8988T (cell line): ENCODE data around the gene CREBBP.
"Not testable (repeated sequence)": the region's sequence is repeated elsewhere in the genome, so short reads cannot be mapped to it uniquely, and the experiment has no call there.

Experiments used
- DNase-seq: peaks from one replicate; pipeline ENCODE4 v3.0.0; 2011

The CREBBP gene

GRCh38 chr16:3731126-3731935, 149.2 kb downstream of the CREBBP start:
- DNase-seq: no peak

GRCh38 chr16:3730161-3731125, 150.1 kb downstream of the CREBBP start:
- no peak for DNase-seq

GRCh38 chr16:3729161-3730112, 151.1 kb downstream of the CREBBP start:
- no peak for DNase-seq

- no peak for DNase-seq
Observed at GRCh38 chr16:3728424-3729160, 151.9 kb downstream of the CREBBP start.

GRCh38 chr16:3727806-3728381, 152.6 kb downstream of the CREBBP start:
- no peak for DNase-seq

- DNase-seq: no peak
Observed at GRCh38 chr16:3726021-3726687, 154.4 kb downstream of the CREBBP start.

GRCh38 chr16:3725276-3725675, 155.2 kb downstream of the CREBBP start:
- no peak for DNase-seq

- no peak for DNase-seq
Observed at GRCh38 chr16:3722508-3722907, 158.0 kb downstream of the CREBBP start.

- DNase-seq: no peak
Observed at GRCh38 chr16:3720418-3720817, 160.1 kb downstream of the CREBBP start.

GRCh38 chr16:3718628-3719027, 161.9 kb downstream of the CREBBP start:
- no peak for DNase-seq

- no peak for DNase-seq
Observed at GRCh38 chr16:3718019-3718391, 162.5 kb downstream of the CREBBP start.

GRCh38 chr16:3717235-3718018, 163.1 kb downstream of the CREBBP start, which contains the start of gene TRAP1:
TRAP1 (minus strand) TSS chr16:3717524; CDS start chr16:3717508, 16 bp downstream.
- peak; percentile 50 for DNase-seq

- no peak for DNase-seq
Observed at GRCh38 chr16:3716831-3717234, 163.7 kb downstream of the CREBBP start.

GRCh38 chr16:3715430-3715829, 165.1 kb downstream of the CREBBP start:
- no peak for DNase-seq

- not testable (repeated sequence) for DNase-seq
Observed at GRCh38 chr16:3714378-3714777, 166.1 kb downstream of the CREBBP start.

GRCh38 chr16:3713587-3714242, 166.8 kb downstream of the CREBBP start:
- DNase-seq: no peak

- no peak for DNase-seq
Observed at GRCh38 chr16:3712861-3713372, 167.6 kb downstream of the CREBBP start.

- no peak for DNase-seq
Observed at GRCh38 chr16:3706253-3707012, 174.1 kb downstream of the CREBBP start.
